ENCODE results near the gene TSR3.

TSR3 gene

GRCh38 chr16:1351582-1352362 lies at the start of gene TSR3, which contains the start of gene GNPTG:
Gene TSR3, minus strand, starts transcription at chr16:1351878. Its CDS starts 74 bp downstream, at chr16:1351804.
Gene GNPTG, plus strand, starts transcription at chr16:1351931. Its CDS starts 35 bp downstream, at chr16:1351966.
- DNase-seq (ENCODE audit: low read depth in 3 of 3) = peak; percentile 66 to 81 (median 72)

- DNase-seq (ENCODE audit: low read depth in 3 of 3) = no peak
Observed at GRCh38 chr16:1401061-1401757, 49.5 kb upstream of the TSR3 start.

- DNase-seq (ENCODE audit: low read depth in 3 of 3) = no peak
Observed at GRCh38 chr16:1398826-1399581, 47.3 kb upstream of the TSR3 start.

GRCh38 chr16:1398351-1398750 lies 46.7 kb upstream of the TSR3 start:
- no peak for DNase-seq (ENCODE audit: low read depth in 3 of 3)

- DNase-seq (ENCODE audit: low read depth in 3 of 3) = no peak
Observed at GRCh38 chr16:1397779-1398178, 46.1 kb upstream of the TSR3 start.

- no peak for DNase-seq (ENCODE audit: low read depth in 3 of 3)
Observed at GRCh38 chr16:1395444-1396031, 43.9 kb upstream of the TSR3 start.

- no peak for DNase-seq (ENCODE audit: low read depth in 3 of 3)
Observed at GRCh38 chr16:1394367-1394951, 42.8 kb upstream of the TSR3 start.

GRCh38 chr16:1393613-1394176 lies 42.0 kb upstream of the TSR3 start:
- no peak for DNase-seq (ENCODE audit: low read depth in 3 of 3)

- DNase-seq (ENCODE audit: low read depth in 3 of 3) = no peak
Observed at GRCh38 chr16:1392826-1393225, 41.1 kb upstream of the TSR3 start.

- no peak for DNase-seq (ENCODE audit: low read depth in 3 of 3)
Observed at GRCh38 chr16:1390239-1390779, 38.6 kb upstream of the TSR3 start.

GRCh38 chr16:1389762-1390161 lies 38.1 kb upstream of the TSR3 start:
- DNase-seq (ENCODE audit: low read depth in 3 of 3) = no peak

GRCh38 chr16:1387331-1387730 lies 35.7 kb upstream of the TSR3 start:
- DNase-seq (ENCODE audit: low read depth in 3 of 3) = no peak

GRCh38 chr16:1385232-1385631 lies 33.6 kb upstream of the TSR3 start:
- no peak for DNase-seq (ENCODE audit: low read depth in 3 of 3)

- no peak for DNase-seq (ENCODE audit: low read depth in 3 of 3)
Observed at GRCh38 chr16:1383556-1383955, 31.9 kb upstream of the TSR3 start.

GRCh38 chr16:1381612-1382406 lies 30.1 kb upstream of the TSR3 start:
- DNase-seq (ENCODE audit: low read depth in 3 of 3) = no peak

- no peak for DNase-seq (ENCODE audit: low read depth in 3 of 3)
Observed at GRCh38 chr16:1380195-1380594, 28.5 kb upstream of the TSR3 start.

GRCh38 chr16:1379304-1380076 lies 27.8 kb upstream of the TSR3 start:
- peak; percentile 54 to 70 (median 69) for DNase-seq (ENCODE audit: low read depth in 3 of 3)

GRCh38 chr16:1378804-1379303 lies 27.2 kb upstream of the TSR3 start:
- peak; percentile 45 to 73 (median 45) for DNase-seq (ENCODE audit: low read depth in 3 of 3)

Data from stimulated activated CD4-positive, alpha-beta T cell treated with anti-CD3 and anti-CD28 coated beads, TNF-alpha, amount 100 ng/mL, for 24 hours (primary cell).